ENCODE measurements around the gene PHLPP2.

PHLPP2 gene

DNA sequence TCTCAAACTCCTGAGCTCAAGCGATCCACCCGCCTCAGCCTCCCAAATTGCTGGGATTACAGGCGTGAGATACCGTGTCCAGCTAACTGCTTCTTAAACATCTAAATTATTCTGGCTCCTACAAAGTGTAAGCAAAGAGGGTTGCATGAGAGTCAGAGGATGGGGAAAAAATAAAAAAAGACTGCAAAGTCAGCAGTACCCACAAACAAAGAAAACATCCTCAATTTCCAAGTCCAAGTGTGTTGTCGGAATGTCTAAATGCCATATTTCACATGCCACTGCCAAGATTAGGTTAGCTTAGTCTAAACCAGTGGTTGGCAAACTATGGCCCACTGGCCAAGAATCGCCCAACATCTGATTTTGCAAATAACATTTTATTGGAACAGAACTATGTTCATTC, 13.0 kb upstream of the PHLPP2 start:
- Histone ChIP-seq H3K36me3 (ENCODE audit: insufficient read depth, low read length) (peaks cover 68% of the 10 kb centered on the region; the same call in 1 of the 2 replicates), H3K9me2 (replicated peaks; ENCODE audit: low read depth, low read length) (no peaks in the 10 kb centered on the region), H4K20me1 (ENCODE audit: insufficient read depth, low read length, poor library complexity, severe bottlenecking) (no peaks in the 10 kb centered on the region), H2AFZ (ENCODE audit: low read length) (no peak overlapping the region), H3K9me3 (ENCODE audit: insufficient read depth, low read depth, low read length) (no peaks in the 10 kb centered on the region), H3K27me3 (ENCODE audit: insufficient read depth, low read length, poor library complexity, severe bottlenecking) (no peaks in the 10 kb centered on the region), H3K4me2 (ENCODE audit: low read depth, low read length, poor library complexity, severe bottlenecking) (no peak overlapping the region), H3F3A (ENCODE audit: low read depth) (no peaks in the 10 kb centered on the region), H3K4me3 (ENCODE audit: low read length, poor library complexity, severe bottlenecking) (no peak overlapping the region), H3K4me1 (ENCODE audit: insufficient read depth, low read length, poor library complexity, severe bottlenecking) (no peaks in the 10 kb centered on the region), H3K79me2 (ENCODE audit: insufficient read depth, low read length) (no peaks in the 10 kb centered on the region), H3K9ac (ENCODE audit: low read depth, low read length, poor library complexity, severe bottlenecking) (no peak overlapping the region)
- TF ChIP-seq, protein P1, sequence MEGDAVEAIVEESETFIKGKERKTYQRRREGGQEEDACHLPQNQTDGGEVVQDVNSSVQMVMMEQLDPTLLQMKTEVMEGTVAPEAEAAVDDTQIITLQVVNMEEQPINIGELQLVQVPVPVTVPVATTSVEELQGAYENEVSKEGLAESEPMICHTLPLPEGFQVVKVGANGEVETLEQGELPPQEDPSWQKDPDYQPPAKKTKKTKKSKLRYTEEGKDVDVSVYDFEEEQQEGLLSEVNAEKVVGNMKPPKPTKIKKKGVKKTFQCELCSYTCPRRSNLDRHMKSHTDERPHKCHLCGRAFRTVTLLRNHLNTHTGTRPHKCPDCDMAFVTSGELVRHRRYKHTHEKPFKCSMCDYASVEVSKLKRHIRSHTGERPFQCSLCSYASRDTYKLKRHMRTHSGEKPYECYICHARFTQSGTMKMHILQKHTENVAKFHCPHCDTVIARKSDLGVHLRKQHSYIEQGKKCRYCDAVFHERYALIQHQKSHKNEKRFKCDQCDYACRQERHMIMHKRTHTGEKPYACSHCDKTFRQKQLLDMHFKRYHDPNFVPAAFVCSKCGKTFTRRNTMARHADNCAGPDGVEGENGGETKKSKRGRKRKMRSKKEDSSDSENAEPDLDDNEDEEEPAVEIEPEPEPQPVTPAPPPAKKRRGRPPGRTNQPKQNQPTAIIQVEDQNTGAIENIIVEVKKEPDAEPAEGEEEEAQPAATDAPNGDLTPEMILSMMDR (conservative IDR thresholded peaks at IDR 0.05; ENCODE audit: low read length), result no peak
- no peak for TF ChIP-seq EZH2phosphoT487 (IDR thresholded peaks at IDR 0.05; ENCODE audit: borderline replicate concordance)

DNA sequence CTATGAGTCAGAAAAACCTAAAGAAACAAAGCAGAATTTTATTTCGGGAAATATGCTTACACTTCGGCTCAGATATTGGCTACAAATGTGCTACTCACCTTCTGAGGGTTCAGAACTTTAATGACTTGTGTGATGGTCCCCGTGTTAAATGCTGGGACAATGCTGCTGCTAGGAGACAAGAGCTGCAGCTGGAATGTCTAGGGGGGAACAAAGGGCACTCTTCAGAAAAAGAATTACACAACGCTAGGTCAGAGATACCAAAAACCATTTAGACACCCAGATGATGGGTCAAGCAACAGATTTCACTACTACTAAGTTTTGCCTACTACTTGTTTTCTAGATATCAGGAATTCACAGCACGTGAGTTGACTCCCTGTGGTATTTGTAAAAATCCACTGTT, 10.0 kb upstream of the PHLPP2 start:
- no peaks in the 10 kb centered on the region for H3K9me3 ChIP-seq (ENCODE audit: insufficient read depth, low read depth, low read length)

DNA sequence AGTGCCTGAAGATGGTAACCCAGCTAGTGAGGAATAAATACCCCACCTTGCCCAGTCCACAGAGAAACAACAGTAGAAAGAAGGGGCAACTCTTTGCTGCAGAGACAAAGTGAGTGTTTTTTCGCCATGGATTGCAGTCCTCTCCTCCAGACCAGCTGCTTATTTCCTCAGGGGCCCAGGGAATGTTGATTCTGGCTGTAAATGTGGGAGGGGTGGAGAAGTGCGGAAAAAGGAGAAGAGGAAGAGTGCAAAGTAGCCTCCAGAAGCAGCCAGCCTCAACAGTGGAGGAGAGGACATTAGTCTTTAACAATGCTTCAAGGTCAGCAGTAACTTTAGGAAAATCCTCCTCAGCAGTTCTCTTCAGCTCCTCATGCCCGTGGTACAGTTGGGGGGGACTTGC, 8.1 kb upstream of the PHLPP2 start:
- Histone ChIP-seq H4K20me1 (ENCODE audit: insufficient read depth, low read length, poor library complexity, severe bottlenecking) (no peaks in the 10 kb centered on the region), H3K4me1 (ENCODE audit: insufficient read depth, low read length, poor library complexity, severe bottlenecking) (no peaks in the 10 kb centered on the region), H3K9ac (ENCODE audit: low read depth, low read length, poor library complexity, severe bottlenecking) (no peak overlapping the region), H3K27me3 (ENCODE audit: insufficient read depth, low read length, poor library complexity, severe bottlenecking) (no peaks in the 10 kb centered on the region), H3K9me2 (replicated peaks; ENCODE audit: low read depth, low read length) (no peaks in the 10 kb centered on the region), H2AFZ (ENCODE audit: low read length) (no peak overlapping the region), H3K79me2 (ENCODE audit: insufficient read depth, low read length) (no peaks in the 10 kb centered on the region), H3K9me3 (ENCODE audit: insufficient read depth, low read depth, low read length) (no peaks in the 10 kb centered on the region), H3K4me2 (ENCODE audit: low read depth, low read length, poor library complexity, severe bottlenecking) (no peak overlapping the region), H3K36me3 (ENCODE audit: insufficient read depth, low read length) (peaks cover 58% of the 10 kb centered on the region; the same call in 1 of the 2 replicates), H3F3A (ENCODE audit: low read depth) (no peaks in the 10 kb centered on the region), H3K4me3 (ENCODE audit: low read length, poor library complexity, severe bottlenecking) (no peak overlapping the region)
- TF ChIP-seq, protein P1 (conservative IDR thresholded peaks at IDR 0.05; ENCODE audit: low read length), result no peak
- TF ChIP-seq EZH2phosphoT487 (IDR thresholded peaks at IDR 0.05; ENCODE audit: borderline replicate concordance), result no peak

More for the DNA sequence above, 10.0 kb upstream of the PHLPP2 start:
- H3K4me3 ChIP-seq (ENCODE audit: low read length, poor library complexity, severe bottlenecking), result no peak overlapping the region
- no peaks in the 10 kb centered on the region for H4K20me1 ChIP-seq (ENCODE audit: insufficient read depth, low read length, poor library complexity, severe bottlenecking)
- no peaks in the 10 kb centered on the region for H3F3A ChIP-seq (ENCODE audit: low read depth)
- no peak overlapping the region for H3K4me2 ChIP-seq (ENCODE audit: low read depth, low read length, poor library complexity, severe bottlenecking)
- no peaks in the 10 kb centered on the region for H3K79me2 ChIP-seq (ENCODE audit: insufficient read depth, low read length)
- TF ChIP-seq EZH2phosphoT487 (IDR thresholded peaks at IDR 0.05; ENCODE audit: borderline replicate concordance), result no peak
- TF ChIP-seq, protein P1 (conservative IDR thresholded peaks at IDR 0.05; ENCODE audit: low read length), result no peak
- H2AFZ ChIP-seq (ENCODE audit: low read length), result no peak overlapping the region
- no peaks in the 10 kb centered on the region for H3K9me2 ChIP-seq (replicated peaks; ENCODE audit: low read depth, low read length)
- H3K9ac ChIP-seq (ENCODE audit: low read depth, low read length, poor library complexity, severe bottlenecking), result no peak overlapping the region
- no peaks in the 10 kb centered on the region for H3K4me1 ChIP-seq (ENCODE audit: insufficient read depth, low read length, poor library complexity, severe bottlenecking)
- H3K27me3 ChIP-seq (ENCODE audit: insufficient read depth, low read length, poor library complexity, severe bottlenecking), result no peaks in the 10 kb centered on the region
- H3K36me3 ChIP-seq (ENCODE audit: insufficient read depth, low read length), result peaks cover 77% of the 10 kb centered on the region; the same call in 1 of the 2 replicates
